OCI-LY7 (cell line): Measurements from ENCODE around the gene PADI6. TPM values are rescaled to one million over a fixed set of nuclear protein-coding genes. Genes with fewer than 3 reads are reported as not detected.

Experiments
- BruUV-seq: library from RNA; stranded (reverse); fragments of 400-500 nt; replicated peaks from 2 replicates; lab custom pipeline; 2021; lab: Mats Ljungman, UMichigan
- CTCF ChIA-PET: fragments of 300-600 bp; sonication (Branson Sonifier 250); formaldehyde crosslinking; loops from one replicate; lab custom pipeline; 2022; ENCODE audit warnings: antibody characterized with exemption; ENCODE audit not compliant: unreplicated experiment; lab: Charles Lee
- POLR2A ChIA-PET: fragments of 300-600 bp; sonication (Branson Sonifier 250); formaldehyde crosslinking; loops from one replicate; lab custom pipeline; 2022; ENCODE audit warnings: antibody characterized with exemption; lab: Charles Lee
- DNase-seq: peaks from one replicate; pipeline ENCODE4 v3.0.0-alpha.2; 2015; ENCODE audit warnings: low spot score
- H2AFZ ChIP-seq: fragments of 200-600 bp; sonication (generic), shearing (Covaris generic); 2 replicates; pipeline ENCODE4 v1.6.1; 2014; ENCODE audit warnings: mild to moderate bottlenecking, antibody characterized with exemption, low read length, moderate library complexity
- H3K27ac ChIP-seq: fragments of 200-600 bp; sonication (generic); 2 replicates; pipeline ENCODE4 v1.5.1; 2014; ENCODE audit warnings: mixed run types, low read depth, mild to moderate bottlenecking, moderate library complexity, low read length, inconsistent platforms; ENCODE audit not compliant: poor library complexity, severe bottlenecking
- H3K36me3 ChIP-seq: fragments of 200-600 bp; sonication (generic); 2 replicates; pipeline ENCODE4 v1.6.1; 2014; ENCODE audit warnings: mild to moderate bottlenecking, antibody characterized with exemption, low read length, moderate library complexity, mixed read lengths; ENCODE audit not compliant: insufficient read depth
- H3K4me1 ChIP-seq: fragments of 200-600 bp; sonication (generic); 2 replicates; pipeline ENCODE4 v1.5.1; 2014; ENCODE audit warnings: mild to moderate bottlenecking, low read length; ENCODE audit not compliant: insufficient read depth, poor library complexity, severe bottlenecking
- H3K4me2 ChIP-seq: fragments of 200-600 bp; sonication (generic); 2 replicates; pipeline ENCODE4 v1.6.1; 2014; ENCODE audit warnings: mild to moderate bottlenecking, low read length
- H3K4me3 ChIP-seq: fragments of 200-600 bp; sonication (generic); 2 replicates; pipeline ENCODE4 v1.5.1; 2014; ENCODE audit warnings: mild to moderate bottlenecking, low read depth, low read length; ENCODE audit not compliant: poor library complexity, severe bottlenecking
- H3K79me2 ChIP-seq: fragments of 200-600 bp; sonication (generic); 2 replicates; pipeline ENCODE4 v1.6.1; 2016; ENCODE audit warnings: low read depth, mild to moderate bottlenecking, low read length, moderate library complexity, mixed read lengths; ENCODE audit not compliant: insufficient read depth
- H3K9me2 ChIP-seq: fragments of 200-600 bp; sonication (generic); 2 replicates; pipeline ENCODE4 v1.6.1; 2016; ENCODE audit warnings: mild to moderate bottlenecking, low read length, mixed read lengths; ENCODE audit not compliant: insufficient read depth
- H3K9me3 ChIP-seq: fragments of 200-600 bp; sonication (generic); 2 replicates; pipeline ENCODE4 v1.6.1; 2014; ENCODE audit warnings: mild to moderate bottlenecking, mixed run types, low read length, mixed read lengths
- H4K20me1 ChIP-seq: fragments of 200-600 bp; sonication (generic); 2 replicates; pipeline ENCODE4 v1.6.1; 2014; ENCODE audit warnings: mild to moderate bottlenecking, antibody characterized with exemption, low read length, moderate library complexity, mixed read lengths; ENCODE audit not compliant: insufficient read depth
- EZH2phosphoT487 ChIP-seq: fragments of 200-600 bp; sonication (generic); IDR thresholded peaks from 2 replicates; pipeline ENCODE4 v1.6.1; 2018; ENCODE audit warnings: low read depth, borderline replicate concordance, mild to moderate bottlenecking, mixed run types, antibody characterized with exemption, low read length, moderate library complexity, mixed read lengths
- intact Hi-C: fragments of 100-400 bp; cut with micrococcal nuclease; formaldehyde crosslinking; loops from one replicate; pipeline ENCODE4 v1.10.0; 2022; ENCODE audit not compliant: unreplicated experiment
- total RNA-seq, 2 experiments: library from RNA; depleted of rRNA in 1 of 2; stranded (reverse); fragments of >200 nt in 1 of 2; shearing (Covaris generic) in 1 of 2; gene quantifications; 2 replicates each; pipeline ENCODE4 v1.2.3, GENCODE V29; 2014 to 2022
- TF ChIP-seq, protein P1 (sequence below): fragments of 200-600 bp; sonication (generic); conservative IDR thresholded peaks from 2 replicates; pipeline ENCODE4 v1.5.1; 2014; ENCODE audit warnings: mild to moderate bottlenecking, antibody characterized with exemption, low read length, moderate library complexity, mixed read lengths

The PADI6 gene
- total RNA-seq, 2 experiments from 2014 or later, result not detected

DNA sequence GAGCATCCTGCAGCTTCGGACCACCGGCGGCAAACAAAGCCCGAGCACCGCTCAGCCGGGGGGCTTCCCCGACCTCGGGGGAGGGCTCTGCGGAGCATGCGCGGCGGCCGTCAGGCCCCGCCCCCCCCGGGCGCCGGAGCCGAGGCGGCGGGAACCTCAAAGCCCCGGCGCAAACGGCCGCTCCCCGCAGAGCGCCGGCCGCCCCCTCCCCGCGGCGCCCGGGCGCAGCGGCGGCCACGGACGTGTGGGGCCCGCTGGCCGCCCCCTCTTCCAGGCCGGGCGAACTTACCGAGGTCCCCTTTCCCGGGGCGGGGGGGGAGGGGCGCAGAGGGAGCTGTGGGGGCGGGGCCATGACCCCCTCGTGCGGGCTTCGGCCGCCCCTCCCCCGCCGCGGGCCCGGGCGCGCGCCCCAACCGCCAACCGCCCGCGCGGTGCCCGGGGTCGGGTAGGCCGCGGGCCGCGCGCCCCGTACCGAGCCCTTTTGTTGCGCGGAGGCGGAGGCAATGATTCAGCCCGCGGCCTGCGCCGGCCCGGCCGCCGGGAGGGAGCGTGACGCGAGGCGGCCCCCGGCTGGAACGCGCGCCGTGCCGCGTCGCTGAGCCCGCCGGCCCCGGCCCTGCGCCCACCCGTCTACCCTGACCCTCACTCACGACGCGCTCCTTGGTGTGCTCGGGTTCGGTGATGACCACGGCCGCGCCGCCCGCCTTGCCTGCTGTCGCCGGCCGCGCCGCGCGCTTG, 65.8 kb downstream of the PADI6 start:
- Histone ChIP-seq H3K4me2 (peak overlapping the region; percentile 96), H4K20me1 (peaks cover 44% of the 10 kb centered on the region), H3K79me2 (peaks cover 58% of the 10 kb centered on the region), H3K9me3 (no peaks in the 10 kb centered on the region), H3K9me2 (no peaks in the 10 kb centered on the region), H3K36me3 (peaks cover 53% of the 10 kb centered on the region), H3K27ac (peak overlapping the region; percentile 95), H3K4me1 (peaks cover 41% of the 10 kb centered on the region), H2AFZ (no peak overlapping the region), H3K4me3 (peak overlapping the region; percentile 99)
- intact Hi-C loops, result loop anchor here (5.0 kb wide), 1 partner anchor 100 kb away; the partner anchor contains the start of gene ARHGEF10L
- no TSS peak for BruUV-seq
- TF ChIP-seq, protein P1, sequence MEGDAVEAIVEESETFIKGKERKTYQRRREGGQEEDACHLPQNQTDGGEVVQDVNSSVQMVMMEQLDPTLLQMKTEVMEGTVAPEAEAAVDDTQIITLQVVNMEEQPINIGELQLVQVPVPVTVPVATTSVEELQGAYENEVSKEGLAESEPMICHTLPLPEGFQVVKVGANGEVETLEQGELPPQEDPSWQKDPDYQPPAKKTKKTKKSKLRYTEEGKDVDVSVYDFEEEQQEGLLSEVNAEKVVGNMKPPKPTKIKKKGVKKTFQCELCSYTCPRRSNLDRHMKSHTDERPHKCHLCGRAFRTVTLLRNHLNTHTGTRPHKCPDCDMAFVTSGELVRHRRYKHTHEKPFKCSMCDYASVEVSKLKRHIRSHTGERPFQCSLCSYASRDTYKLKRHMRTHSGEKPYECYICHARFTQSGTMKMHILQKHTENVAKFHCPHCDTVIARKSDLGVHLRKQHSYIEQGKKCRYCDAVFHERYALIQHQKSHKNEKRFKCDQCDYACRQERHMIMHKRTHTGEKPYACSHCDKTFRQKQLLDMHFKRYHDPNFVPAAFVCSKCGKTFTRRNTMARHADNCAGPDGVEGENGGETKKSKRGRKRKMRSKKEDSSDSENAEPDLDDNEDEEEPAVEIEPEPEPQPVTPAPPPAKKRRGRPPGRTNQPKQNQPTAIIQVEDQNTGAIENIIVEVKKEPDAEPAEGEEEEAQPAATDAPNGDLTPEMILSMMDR, result no peak
- no peak for TF ChIP-seq EZH2phosphoT487
- ChIA-PET CTCF (no interaction called here), POLR2A (no interaction called here)
- DNase-seq, result peak; percentile 73

DNA sequence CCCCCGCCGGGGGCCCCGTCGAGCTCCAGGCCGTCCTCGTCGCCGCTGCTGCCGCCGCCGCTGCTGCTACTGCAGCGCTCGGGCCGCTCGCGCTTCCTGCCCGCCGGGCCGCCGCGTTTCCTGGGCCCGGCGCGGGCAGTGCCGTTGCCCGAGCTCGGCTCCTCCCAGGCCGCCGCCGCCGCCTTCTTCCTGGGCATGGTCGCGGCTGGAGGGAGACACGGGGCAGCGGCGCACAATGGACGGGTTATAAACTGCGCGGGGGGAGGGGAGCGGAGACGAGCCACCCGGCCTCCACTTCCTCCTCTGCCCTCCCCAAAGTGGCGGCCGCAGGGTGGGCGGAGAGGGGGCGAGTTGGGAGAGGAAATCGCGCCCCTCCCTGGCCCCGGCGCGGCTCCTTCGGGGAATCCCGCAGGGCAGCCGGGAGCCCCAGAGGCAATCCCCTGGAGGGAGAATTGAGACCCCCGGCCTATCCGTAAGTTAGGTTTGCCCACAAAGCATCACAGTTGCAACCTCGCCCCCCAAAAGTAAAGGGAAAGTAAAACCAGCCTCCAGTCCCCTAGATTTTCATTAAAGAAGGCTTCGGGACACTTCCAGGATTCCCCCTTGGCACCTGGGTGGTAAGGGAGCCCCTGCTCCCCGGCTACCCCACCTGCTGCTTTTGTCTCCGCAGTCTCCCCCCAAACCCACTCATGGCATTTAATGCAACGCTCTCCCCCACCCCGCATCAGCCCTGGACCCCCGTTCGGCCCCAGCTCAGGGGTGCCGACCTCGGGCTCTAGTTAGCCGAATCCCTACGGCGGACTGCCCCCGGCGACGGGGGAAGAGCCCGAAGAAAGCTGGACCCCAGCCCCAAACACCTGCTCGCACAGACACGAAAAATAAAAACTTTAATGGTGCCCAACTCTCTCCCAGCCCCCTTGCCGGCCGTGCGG, 66.6 kb downstream of the PADI6 start:
- intact Hi-C loops, result loop anchor here (5.0 kb wide), 1 partner anchor 99 kb away; the partner anchor contains the start of gene ARHGEF10L

More for the DNA sequence above, 66.6 kb downstream of the PADI6 start:
- POLR2A ChIA-PET, result interaction anchor here (0.6 kb wide), 1 partner anchor 20 kb away, joined by 3 read pairs; no protein-coding TSS in a partner anchor
- Histone ChIP-seq H3K4me3 (peak overlapping the region; percentile 99), H3K4me2 (peak overlapping the region; percentile 77), H3K36me3 (peaks cover 45% of the 10 kb centered on the region), H3K27ac (peak overlapping the region; percentile 95), H3K4me1 (peaks cover 41% of the 10 kb centered on the region), H3K9me2 (no peaks in the 10 kb centered on the region), H4K20me1 (peaks cover 37% of the 10 kb centered on the region), H3K79me2 (peaks cover 49% of the 10 kb centered on the region), H3K9me3 (no peaks in the 10 kb centered on the region), H2AFZ (no peak overlapping the region)
- BruUV-seq, result no TSS peak
- peak; percentile 87 for DNase-seq
- CTCF ChIA-PET, result no interaction called here
- TF ChIP-seq EZH2phosphoT487, result no peak
